Stimulated activated CD8-positive, alpha-beta memory T cell treated with anti-CD3 and anti-CD28 coated beads, Interleukin-2, amount 100 ng/mL, for 48 hours (primary cell): ENCODE data around the gene LSM12.
"Not testable (repeated sequence)": the region's sequence is repeated elsewhere in the genome, so short reads cannot be mapped to it uniquely, and the experiment has no call there.

Experiments
- DNase-seq, 2 donors: peaks; one replicate each; pipeline ENCODE4 v3.0.0-alpha.2; 2020; ENCODE audit warnings: low read depth in 2 of 2

LSM12 gene

DNA sequence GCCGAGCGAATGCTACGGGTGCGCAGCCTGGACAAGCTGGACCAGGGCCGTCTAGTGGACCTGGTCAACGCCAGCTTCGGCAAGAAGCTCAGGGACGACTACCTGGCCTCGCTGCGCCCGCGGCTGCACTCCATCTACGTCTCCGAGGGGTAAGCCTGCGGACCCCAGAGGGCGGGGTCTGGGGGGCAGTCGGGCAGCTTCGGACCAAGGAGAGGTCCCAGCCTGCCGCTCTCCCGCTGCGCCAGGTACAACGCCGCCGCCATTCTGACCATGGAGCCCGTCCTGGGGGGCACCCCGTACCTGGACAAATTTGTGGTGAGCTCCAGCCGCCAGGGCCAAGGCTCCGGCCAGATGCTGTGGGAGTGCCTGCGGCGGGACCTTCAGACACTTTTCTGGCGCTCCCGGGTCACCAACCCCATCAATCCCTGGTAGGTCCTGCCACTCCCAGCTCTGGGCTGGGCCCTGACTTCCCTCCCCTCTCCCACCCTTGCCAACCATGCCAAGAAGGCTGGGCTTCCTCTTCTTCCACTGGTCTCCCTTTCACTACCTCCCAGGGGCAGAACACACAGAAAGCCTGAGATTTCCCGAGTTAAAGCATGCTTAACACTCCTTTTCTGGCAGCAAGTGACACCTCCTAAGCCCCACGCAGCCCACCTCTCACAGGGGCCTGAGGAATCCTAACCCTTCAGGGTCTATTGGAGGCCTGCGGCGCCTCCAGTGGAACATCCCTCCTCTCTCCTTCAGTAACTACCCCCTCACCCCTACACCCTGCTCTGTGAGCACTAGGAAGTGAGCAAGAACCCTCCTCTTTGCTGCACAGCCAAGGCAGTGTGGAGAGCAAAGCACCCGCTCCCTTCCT is 58.9 kb downstream of the LSM12 start:
- DNase-seq: no peak

DNA sequence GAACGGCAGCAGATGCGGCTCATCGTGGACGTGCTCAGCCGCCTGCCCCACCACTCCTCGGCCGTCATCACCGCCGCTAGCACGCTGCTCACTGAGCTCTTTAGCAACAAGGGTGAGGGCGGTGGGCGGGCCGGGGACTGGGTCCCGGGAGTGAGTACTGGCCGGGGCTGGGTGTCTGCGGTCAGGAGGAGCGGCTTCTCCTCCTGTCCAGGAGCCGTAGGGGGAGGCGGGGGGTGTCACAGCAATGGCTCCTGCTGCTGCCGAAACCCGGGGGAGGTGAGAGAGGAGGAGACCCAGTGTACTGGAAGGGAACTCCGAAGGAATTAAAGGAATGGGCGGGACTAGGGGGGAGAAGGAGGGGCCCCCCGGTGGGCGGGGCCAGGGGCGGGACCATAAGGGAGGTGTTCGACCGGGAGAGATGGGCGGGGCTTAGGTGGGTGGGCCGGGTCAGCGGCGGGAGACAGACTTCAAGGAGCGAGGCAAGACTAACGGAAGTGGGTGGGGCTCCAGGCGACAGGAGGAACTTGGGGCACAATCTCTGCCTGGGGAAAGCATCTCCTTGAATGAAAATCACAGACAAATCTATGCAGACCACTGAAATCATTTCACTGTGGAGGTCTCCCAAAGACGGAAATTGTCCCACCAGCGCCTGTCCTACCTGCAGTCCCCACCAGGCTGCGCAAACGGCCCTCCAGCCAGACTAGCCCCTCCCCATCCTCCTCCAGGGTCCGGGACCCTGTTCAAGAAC is 59.7 kb downstream of the LSM12 start:
- DNase-seq: peak; percentile 99 to 100

DNA sequence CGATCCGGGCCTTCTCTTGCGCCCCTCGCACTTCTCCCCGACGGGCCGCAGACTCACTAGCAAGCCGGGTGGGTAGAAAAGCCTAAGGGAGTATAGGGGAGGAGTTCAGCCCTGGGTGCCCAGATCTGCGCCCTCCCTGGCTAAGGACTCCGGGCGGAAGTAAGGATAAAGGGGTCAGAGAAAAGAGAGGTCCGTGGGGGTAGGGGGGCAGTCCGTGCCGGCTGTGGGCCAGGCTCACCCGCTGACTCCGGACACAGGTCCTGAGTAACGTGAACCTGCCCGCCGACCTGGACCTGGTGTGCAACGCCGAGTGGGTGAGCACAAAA is 60.2 kb downstream of the LSM12 start:
- DNase-seq: no peak

DNA sequence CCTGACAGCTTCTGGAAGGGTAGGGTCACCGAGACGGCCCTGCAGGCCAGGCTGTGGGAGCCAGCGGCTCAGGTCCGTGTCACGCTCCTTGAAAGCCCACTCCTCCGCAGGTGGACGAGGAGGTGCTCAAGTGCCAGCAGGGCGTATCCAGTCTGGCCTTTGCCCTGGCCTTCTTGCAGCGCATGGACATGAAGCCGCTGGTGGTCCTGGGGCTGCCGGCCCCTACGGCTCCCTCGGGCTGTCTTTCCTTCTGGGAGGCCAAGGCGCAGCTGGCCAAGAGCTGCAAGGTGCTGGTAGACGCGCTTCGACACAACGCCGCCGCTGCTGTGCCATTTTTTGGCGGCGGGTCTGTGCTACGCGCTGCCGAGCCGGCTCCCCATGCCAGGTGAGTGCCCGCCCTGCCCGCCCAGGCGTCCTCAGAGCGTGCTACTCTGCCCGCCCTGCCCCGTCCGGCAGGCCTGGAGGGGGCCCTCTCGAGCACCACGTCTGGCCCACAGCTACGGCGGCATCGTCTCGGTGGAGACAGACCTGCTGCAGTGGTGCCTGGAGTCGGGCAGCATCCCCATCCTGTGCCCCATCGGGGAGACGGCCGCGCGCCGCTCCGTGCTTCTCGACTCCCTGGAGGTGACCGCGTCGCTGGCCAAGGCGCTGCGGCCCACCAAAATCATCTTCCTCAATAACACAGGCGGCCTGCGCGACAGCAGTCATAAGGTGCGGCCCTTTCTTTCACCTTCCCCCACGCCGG is 60.8 kb downstream of the LSM12 start:
- no peak for DNase-seq

DNA sequence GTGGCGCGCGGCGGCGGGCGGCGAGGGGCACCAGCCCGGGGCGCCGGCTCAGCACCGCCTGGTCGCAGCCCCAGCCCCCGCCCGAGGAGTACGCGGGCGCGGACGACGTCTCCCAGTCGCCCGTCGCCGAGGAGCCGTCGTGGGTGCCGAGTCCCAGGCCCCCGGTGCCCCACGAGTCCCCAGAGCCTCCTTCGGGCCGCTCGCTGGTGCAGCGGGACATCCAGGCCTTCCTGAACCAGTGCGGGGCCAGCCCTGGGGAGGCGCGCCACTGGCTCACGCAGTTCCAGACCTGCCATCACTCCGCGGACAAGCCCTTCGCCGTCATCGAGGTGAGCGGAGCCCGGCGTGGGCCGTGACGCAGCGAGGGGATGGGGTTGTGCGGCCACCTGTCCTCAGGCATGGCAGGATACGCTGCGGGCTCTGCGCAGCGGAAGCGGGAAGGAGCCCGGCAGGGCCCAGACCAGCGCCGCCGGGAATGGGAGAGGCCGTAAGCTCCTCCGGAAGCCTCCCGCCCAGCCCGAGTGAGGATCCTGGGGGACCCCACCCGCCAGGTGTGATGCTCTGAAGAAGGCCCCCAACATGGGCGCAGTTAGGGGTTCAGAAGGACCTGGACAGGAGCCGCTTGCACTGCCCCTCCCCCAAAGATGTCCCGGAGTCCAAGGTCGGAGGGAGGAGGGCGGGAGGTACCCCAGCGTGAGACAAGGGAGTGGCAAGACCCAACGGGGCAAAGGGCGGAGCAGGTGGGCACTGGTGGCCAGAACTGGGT is 61.5 kb downstream of the LSM12 start:
- no peak for DNase-seq

DNA sequence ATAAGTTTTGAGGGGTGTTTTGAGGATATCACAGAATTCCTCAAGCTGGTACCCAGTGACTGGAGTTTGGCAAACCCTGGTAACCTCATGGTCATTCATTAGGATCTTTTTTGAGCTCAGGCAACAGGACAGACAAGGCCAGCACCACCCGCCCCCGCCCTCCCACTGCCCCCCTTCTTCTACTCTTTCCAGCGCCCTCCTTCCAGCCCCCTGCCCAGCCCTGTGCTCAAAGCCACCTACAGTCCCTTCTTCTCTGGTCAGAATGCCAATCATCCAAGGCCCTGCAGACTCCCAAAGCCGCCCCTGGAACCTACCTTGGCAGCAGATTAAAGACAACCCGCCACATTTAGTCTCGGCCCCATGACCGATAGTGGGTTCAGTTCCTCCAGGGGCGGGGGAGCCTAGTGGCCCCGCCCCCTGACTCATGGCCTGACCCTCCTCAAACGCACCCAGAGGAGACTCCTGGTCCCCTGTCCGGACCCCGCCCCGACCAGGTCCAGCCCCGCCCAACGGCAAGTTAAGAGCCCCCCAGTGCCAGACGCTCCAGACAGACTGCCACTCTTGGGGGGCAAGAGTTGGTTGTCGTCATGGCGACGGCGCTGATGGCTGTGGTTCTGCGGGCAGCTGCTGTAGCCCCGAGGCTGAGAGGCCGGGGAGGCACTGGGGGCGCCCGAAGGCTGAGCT is 62.3 kb downstream of the LSM12 start, which contains the start of gene NAGS:
TSS of gene NAGS (plus strand) at position 546 of the 684 bp plus-strand sequence. CDS start at position 588, 42 bp downstream.
- DNase-seq: no peak

DNA sequence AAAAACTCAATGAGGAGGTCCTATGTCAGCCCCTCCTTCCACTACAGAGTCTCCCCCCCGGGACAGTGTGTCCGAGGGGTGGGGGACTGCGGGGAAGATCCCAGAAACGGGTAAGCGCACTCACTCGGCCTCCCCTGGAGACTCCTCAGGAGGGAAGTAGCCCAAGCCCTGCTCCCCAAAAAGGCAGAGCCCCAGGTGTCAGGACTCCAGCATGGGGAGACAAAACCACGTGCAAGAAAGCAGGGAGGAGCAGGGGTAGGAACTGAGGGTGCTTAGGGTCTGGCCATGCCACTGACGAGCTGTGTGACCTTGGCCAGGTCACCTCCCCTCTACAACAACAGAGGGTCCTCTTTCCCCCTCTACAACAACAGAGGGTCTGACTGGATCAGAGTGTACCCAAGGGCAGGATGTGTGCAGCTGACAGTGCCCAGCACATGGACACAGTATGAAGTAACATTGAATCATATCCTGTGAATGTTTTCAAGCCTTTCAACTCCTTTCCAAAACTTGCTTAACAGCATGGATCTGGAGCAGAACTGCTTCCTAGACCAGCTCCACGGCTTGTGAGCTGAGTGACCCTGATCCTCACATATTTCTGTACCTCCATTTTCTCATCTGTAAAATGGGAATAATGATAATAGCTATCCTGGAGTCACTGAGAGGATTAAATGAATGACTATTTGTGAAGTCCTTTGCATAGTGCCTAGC is 64.2 kb downstream of the LSM12 start:
- DNase-seq: no peak

DNA sequence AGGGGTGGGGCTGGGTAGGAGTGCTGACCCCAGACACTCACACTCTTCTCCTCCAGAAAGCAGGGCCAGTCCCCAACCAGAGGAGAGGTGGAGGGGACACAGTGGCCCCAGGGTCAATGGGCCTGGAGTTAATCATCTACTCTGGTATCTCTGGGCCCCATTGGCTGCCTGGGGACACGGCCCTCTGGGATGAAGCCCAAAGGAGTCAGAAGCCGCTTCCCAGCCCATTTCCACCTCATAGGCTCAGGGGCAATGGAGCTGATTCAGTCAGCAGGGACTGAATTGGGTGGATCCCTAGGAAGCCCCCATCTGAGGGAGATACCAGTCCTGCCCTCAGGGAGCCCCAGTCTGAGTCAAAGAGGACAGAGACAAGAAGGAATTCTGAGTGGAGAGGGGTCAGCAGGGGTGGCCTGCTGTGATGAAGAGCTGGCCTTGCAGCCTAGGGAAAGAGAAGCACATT is 65.0 kb downstream of the LSM12 start:
- DNase-seq: no peak

DNA sequence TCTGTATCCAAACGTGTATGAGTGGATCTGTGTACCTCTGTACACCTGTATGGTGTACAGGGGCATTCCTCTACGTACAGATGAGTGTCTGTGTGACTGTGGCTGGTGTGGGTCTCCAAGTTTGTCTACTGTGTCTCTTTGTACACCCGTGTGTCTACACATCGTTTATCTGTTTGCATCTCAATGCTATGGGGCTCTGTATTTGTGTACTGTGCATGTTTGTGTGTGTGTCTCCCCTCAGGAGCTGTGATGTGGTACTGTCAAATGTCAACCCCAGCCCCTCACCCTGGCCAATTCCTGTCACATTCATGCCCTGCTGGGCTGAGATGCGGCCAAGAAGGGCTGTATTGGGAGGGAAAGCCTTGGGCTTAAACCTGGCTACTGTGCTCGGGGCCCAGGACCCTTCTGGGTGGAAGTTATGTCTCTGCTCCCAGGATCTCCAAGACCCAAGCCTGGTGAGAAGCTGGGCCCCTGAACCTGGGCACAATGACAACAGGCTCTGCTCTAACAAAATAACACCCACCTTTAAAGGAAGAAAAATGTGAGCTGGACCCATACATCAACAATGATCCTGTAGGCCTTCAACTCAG is 65.5 kb downstream of the LSM12 start:
- DNase-seq: no peak

DNA sequence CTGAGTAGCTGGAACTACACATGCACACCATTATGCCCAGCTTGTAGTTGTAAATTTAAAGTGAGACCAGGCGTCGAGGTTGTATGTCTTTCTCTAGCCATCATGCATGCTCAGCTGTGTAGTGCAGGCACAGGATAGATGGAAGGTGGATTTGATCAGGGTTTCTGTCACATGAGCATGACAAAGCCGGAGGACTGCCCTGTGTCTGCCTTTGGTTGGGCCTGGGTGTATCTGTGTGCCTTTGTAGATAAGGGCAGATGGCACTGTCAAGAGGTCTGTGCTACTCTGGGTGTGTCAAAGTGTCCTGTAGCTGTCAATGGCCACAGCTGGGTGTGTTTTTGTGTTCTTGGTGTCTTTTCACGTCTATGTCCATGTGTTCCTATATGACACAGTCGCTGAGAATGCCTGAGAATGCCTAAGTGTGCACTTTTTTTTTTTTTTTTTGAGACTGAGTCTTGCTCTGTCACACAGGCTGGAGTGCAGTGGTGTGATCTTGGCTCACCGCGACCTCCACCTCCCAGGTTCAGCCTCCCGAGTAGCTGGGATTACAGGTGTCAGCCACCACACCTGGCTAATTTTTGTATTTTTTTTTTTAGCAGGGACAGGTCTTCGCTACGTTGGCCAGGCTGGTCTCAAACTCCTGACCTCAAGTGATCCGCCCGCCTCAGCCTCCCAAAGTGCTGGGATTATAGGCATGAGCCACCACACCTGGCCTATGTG is 66.2 kb downstream of the LSM12 start:
- DNase-seq: no peak

DNA sequence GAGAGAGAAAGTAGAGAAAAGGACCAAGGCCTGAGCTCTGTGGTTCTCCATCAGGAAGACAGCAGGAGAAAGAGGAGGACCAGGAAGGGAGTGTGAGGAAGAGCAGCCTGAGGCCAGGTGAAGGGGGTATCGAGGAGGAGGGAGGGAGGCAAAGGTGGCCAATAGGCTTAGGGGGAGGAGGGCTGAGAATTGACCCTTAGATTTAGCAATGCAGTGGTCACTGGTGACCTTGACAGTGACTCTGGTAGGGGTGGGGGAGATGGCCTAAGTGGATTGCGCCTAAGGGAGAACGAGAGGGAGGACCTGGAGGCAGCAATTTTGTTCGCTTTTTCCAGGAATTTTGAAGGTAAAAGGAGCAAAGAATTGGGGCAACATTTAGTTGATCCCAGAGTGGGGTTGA is 67.4 kb downstream of the LSM12 start:
- DNase-seq: no peak

DNA sequence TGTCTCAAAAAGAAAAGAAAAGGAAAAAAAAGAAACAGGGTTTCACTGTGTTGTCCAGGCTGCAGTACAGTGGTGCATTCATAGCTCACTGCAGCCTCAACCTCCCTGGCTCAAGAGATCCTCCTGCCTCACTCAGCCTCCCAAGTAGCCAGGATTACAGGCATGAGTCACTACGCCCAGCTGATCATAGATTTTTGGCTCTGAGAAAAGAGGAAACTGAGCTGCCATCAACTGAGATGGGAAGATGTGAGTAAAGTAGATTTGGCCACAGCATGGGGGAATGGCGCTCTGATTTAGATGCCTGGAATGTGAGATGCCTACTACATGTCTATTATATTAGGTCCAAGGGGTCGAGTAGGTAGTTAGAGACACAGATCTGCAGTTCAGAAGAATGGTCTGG is 67.9 kb downstream of the LSM12 start:
- no peak for DNase-seq

DNA sequence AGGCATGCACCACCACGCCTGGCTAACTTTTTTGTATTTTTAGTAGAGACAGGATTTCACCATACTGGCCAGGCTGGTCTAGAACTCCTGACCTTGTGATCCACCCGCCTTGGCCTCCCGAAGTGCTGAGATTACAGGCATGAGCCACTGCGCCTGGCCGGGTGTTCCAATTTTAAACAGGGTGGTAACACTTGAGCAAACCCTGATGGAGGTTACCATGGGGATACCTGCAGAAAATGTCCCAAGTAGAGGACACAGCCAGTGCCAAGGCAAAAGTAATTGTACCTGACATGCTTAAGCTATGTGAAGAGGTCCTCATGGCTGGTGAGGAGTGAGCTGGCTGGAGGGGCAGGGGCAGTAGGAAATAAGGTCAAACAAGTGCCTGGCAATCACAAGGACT is 69.3 kb downstream of the LSM12 start:
- not testable (repeated sequence) for DNase-seq

DNA sequence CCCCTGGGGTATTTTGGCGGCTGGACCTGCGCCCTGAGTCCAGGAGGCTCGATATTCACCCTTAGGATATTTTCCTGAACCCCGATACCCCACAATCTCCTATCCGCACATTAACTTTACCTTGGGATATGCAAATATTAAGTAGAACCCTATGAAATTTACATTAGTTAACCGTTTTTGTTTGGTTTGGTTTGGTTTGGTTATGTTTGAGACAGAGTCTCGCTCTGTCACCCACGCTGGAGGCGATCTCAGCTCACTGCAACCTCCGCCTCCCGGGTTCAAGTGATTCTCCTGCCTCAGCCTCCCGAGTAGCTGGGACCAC is 71.4 kb downstream of the LSM12 start:
- no peak for DNase-seq

DNA sequence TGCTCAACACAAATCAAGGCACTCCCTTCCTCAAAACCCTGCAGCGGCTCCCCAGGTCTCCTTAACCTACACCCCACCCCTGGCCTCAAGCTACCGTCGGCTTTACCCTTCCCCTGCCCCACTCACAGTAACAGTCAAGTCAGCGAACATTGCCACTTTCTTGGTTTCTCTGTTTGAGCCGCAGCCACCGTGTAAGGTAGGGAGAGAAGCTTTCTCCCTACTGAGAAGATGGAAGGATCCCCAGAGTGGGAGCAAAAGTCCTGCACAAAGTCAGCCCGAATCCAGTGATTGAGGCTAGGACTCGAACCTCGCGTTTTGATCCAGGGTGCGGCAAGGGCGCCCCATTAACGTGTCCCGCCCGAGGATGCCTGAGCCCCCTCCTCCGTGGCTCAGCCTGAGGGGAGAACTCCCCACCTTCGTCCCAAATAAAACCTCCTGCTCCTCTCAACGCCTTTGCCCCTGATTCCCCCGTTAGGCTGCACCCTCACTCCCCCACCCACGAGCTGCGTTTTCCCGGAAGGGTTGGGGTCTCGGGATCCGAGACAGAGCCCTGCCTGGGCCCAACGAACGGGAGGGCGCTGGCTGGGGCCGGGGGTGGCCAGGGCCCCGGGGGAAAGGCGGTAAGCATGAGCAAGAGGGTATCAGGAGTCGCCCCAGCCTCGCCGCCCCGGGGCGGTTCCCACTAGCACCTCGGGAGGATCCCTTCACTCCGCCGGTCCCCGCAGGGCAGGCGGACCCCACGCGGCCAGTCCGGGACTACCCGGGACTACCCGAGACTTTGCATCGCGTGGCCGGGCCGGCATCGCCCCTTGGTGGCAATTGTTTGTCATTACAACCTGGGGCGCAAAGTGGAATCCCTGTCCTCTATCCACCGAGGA is 72.0 kb downstream of the LSM12 start:
- DNase-seq: peak; percentile 51 to 59

DNA sequence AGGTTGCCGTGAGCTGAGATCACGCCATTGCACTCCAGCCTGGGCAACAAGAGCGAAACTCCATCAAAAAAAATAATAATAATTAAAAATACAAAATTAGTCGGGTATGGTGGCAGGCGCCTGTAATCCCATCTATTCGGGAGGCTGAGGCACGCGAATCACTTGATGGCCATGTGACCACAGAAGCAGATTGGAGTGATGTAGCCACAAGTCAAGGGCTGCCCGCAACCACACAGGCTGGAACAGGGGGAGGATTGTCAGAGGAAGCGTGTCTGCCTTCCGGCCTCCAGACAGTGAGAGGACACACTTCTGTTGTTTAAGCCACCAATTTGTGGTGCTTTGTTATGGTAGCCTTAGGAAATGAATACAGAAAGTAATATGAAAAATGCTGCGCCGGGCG is 73.8 kb downstream of the LSM12 start:
- DNase-seq: no peak

DNA sequence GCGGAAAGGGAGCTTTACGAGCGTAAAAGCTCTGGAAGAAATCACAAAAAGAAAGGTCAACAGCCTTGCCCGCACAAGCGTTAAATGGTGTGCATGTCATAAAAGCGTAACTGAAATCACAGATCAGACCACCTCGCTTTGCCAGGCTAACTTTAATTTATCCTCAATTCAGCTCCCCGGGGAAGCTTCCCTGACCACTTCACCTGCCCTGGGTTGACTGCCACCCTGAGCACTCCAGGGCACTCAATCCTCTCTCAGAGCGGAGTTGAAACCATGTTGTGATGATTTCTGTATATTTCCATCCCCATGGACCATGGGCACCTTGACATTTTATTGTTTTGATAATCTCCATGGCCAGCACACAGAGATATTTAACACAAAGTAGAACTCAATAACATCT is 78.2 kb downstream of the LSM12 start:
- DNase-seq: no peak
